Left ventricle myocardium superior (tissue), 1 donor: ENCODE data around the gene USP17L22. TPM values are rescaled to one million over a fixed set of nuclear protein-coding genes. Genes with fewer than 3 reads are reported as not detected.
"Not testable (repeated sequence)": the region's sequence is repeated elsewhere in the genome, so short reads cannot be mapped to it uniquely, and the experiment has no call there.

Experiments used
- ATAC-seq: fragments of 200-7000 bp; cut with Tn5 transposase; one replicate; pipeline ENCODE4 v1.9.1; 2020; ENCODE audit warnings: mild to moderate bottlenecking, moderate library complexity
- DNase-seq: peaks from one replicate; pipeline ENCODE4 v3.0.0-alpha.2; 2020
- intact Hi-C: fragments of 100-400 bp; cut with micrococcal nuclease; formaldehyde crosslinking; loops from one replicate; pipeline ENCODE4 v1.11.0; 2022
- long read RNA-seq: library from polyadenylated mRNA; unstranded; transcript quantifications from one replicate; pipeline ENCODE4 v2.0.0, GENCODE V29; 2021
- total RNA-seq: library from RNA; stranded (reverse); fragmentation: NEBNext Ultra II Directional; extraction: Animal tissue kit (Norgen Biotek cat#: 25700); gene quantifications from one replicate; pipeline ENCODE4 v1.2.1, GENCODE V29; 2021
- donor health status: DM: no; HTN: yes; CAD: no; lungs with severe emphysema.

The USP17L22 gene
- not detected for total RNA-seq
- long read RNA-seq, result 0 reads

DNA sequence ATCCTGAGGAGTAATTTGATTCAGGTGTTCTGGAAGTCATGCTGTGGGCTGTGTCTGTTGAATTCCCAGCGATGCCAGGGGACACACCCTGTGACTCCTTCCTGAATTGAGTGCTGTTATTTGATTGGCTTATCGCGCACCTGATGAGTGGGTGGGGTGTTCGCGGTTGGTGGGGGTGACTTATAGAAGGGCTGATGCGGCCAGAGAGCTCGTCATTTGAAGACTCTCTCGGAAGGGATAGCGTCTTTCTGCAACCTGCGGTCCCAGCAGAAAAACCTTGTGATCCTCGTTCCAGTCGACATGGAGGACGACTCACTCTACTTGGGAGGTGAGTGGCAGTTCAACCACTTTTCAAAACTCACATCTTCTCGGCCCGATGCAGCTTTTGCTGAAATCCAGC is at the start of gene USP17L22:
Gene USP17L22 (plus strand): TSS at position 301 of the 400 bp plus-strand sequence. CDS start 0 bp downstream, at position 301.
- DNase-seq, ATAC-seq, intact Hi-C loops: not testable (repeated sequence)

GRCh38 chr4:9219852-9220251 is 47.6 kb upstream of the USP17L22 start, which contains the start of gene USP17L12:
TSS of gene USP17L12 (plus strand) at chr4:9220152. CDS start at chr4:9220152, 0 bp downstream.
- intact Hi-C loops, DNase-seq, ATAC-seq: not testable (repeated sequence)

DNA sequence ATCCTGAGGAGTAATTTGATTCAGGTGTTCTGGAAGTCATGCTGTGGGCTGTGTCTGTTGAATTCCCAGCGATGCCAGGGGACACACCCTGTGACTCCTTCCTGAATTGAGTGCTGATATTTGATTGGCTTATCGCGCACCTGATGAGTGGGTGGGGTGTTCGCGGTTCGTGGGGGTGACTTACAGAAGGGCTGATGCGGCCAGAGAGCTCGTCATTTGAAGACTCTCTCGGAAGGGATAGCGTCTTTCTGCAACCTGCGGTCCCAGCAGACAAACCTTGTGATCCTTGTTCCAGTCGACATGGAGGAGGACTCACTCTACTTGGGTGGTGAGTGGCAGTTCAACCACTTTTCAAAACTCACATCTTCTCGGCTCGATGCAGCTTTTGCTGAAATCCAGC is 42.8 kb upstream of the USP17L22 start, which contains the start of gene USP17L13:
Gene USP17L13 (plus strand): TSS at position 301 of the 400 bp plus-strand sequence. CDS start 0 bp downstream, at position 301.
- DNase-seq, ATAC-seq, intact Hi-C loops: not testable (repeated sequence)

GRCh38 chr4:9230249-9230648 is 37.2 kb upstream of the USP17L22 start:
- peak; percentile 5 for DNase-seq
- intact Hi-C loops, ATAC-seq: not testable (repeated sequence)

DNA sequence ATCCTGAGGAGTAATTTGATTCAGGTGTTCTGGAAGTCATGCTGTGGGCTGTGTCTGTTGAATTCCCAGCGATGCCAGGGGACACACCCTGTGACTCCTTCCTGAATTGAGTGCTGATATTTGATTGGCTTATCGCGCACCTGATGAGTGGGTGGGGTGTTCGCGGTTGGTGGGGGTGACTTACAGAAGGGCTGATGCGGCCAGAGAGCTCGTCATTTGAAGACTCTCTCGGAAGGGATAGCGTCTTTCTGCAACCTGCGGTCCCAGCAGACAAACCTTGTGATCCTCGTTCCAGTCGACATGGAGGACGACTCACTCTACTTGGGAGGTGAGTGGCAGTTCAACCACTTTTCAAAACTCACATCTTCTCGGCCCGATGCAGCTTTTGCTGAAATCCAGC is 33.3 kb upstream of the USP17L22 start, which contains the start of gene USP17L15:
Gene USP17L15 (plus strand): TSS at position 301 of the 400 bp plus-strand sequence. CDS start 0 bp downstream, at position 301.
- DNase-seq, intact Hi-C loops, ATAC-seq: not testable (repeated sequence)

GRCh38 chr4:9238461-9238860 is 29.0 kb upstream of the USP17L22 start:
- ATAC-seq, intact Hi-C loops: not testable (repeated sequence)
- peak; percentile 20 for DNase-seq

DNA sequence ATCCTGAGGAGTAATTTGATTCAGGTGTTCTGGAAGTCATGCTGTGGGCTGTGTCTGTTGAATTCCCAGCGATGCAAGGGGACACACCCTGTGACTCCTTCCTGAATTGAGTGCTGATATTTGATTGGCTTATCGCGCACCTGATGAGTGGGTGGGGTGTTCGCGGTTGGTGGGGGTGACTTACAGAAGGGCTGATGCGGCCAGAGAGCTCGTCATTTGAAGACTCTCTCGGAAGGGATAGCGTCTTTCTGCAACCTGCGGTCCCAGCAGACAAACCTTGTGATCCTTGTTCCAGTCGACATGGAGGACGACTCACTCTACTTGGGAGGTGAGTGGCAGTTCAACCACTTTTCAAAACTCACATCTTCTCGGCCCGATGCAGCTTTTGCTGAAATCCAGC is 23.8 kb upstream of the USP17L22 start, which contains the start of gene USP17L17:
Gene USP17L17 (plus strand): TSS at position 301 of the 400 bp plus-strand sequence. CDS start 0 bp downstream, at position 301.
- ATAC-seq, DNase-seq, intact Hi-C loops: not testable (repeated sequence)

- intact Hi-C loops, DNase-seq, ATAC-seq: not testable (repeated sequence)
Observed at GRCh38 chr4:9247953-9248680, 19.3 kb upstream of the USP17L22 start, which contains the start of gene USP17L18. TSS of gene USP17L18 (plus strand) at chr4:9248630. CDS start at chr4:9248630, 0 bp downstream.

DNA sequence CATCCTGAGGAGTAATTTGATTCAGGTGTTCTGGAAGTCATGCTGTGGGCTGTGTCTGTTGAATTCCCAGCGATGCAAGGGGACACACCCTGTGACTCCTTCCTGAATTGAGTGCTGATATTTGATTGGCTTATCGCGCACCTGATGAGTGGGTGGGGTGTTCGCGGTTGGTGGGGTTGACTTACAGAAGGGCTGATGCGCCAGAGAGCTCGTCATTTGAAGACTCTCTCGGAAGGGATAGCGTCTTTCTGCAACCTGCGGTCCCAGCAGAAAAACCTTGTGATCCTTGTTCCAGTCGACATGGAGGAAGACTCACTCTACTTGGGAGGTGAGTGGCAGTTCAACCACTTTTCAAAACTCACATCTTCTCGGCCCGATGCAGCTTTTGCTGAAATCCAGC is 14.3 kb upstream of the USP17L22 start, which contains the start of gene USP17L19:
Gene USP17L19 (plus strand): TSS at position 301 of the 400 bp plus-strand sequence. CDS start 0 bp downstream, at position 301.
- ATAC-seq, intact Hi-C loops, DNase-seq: not testable (repeated sequence)

DNA sequence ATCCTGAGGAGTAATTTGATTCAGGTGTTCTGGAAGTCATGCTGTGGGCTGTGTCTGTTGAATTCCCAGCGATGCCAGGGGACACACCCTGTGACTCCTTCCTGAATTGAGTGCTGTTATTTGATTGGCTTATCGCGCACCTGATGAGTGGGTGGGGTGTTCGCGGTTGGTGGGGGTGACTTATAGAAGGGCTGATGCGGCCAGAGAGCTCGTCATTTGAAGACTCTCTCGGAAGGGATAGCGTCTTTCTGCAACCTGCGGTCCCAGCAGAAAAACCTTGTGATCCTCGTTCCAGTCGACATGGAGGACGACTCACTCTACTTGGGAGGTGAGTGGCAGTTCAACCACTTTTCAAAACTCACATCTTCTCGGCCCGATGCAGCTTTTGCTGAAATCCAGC is 9.6 kb upstream of the USP17L22 start, which contains the start of gene USP17L20:
Gene USP17L20 (plus strand): TSS at position 301 of the 400 bp plus-strand sequence. CDS start 0 bp downstream, at position 301.
- ATAC-seq, intact Hi-C loops: not testable (repeated sequence)

DNA sequence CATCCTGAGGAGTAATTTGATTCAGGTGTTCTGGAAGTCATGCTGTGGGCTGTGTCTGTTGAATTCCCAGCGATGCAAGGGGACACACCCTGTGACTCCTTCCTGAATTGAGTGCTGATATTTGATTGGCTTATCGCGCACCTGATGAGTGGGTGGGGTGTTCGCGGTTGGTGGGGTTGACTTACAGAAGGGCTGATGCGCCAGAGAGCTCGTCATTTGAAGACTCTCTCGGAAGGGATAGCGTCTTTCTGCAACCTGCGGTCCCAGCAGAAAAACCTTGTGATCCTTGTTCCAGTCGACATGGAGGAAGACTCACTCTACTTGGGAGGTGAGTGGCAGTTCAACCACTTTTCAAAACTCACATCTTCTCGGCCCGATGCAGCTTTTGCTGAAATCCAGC is 4.8 kb upstream of the USP17L22 start, which contains the start of gene USP17L21:
Gene USP17L21 (plus strand): TSS at position 301 of the 400 bp plus-strand sequence. CDS start 0 bp downstream, at position 301.
- DNase-seq, intact Hi-C loops, ATAC-seq: not testable (repeated sequence)

More for the DNA sequence above, 9.6 kb upstream of the USP17L22 start, which contains the start of gene USP17L20:
- DNase-seq, result not testable (repeated sequence)

GRCh38 chr4:9271719-9272118 is 4.3 kb downstream of the USP17L22 start:
- ATAC-seq, intact Hi-C loops: not testable (repeated sequence)
- DNase-seq, result peak; percentile 31

Other genes with a start within 250 kb of the USP17L22 start
- gene FAM90A26, start 97.2 kb upstream of the USP17L22 start, total RNA-seq, result not detected
- gene USP17L10, start 57.0 kb upstream of the USP17L22 start, total RNA-seq, result not detected
- not detected for gene USP17L11, start 52.2 kb upstream of the USP17L22 start, total RNA-seq
- gene USP17L12, start 47.5 kb upstream of the USP17L22 start, total RNA-seq, result not detected
- not detected for gene USP17L13, start 42.7 kb upstream of the USP17L22 start, total RNA-seq
- gene USP17L15, start 33.2 kb upstream of the USP17L22 start, total RNA-seq, result not detected
- gene USP17L17, start 23.7 kb upstream of the USP17L22 start, total RNA-seq, result not detected
- gene USP17L18, start 19.0 kb upstream of the USP17L22 start, total RNA-seq, result not detected
- gene USP17L19, start 14.2 kb upstream of the USP17L22 start, total RNA-seq, result not detected
- not detected for gene USP17L20, start 9.5 kb upstream of the USP17L22 start, total RNA-seq
- gene USP17L21, start 4.7 kb upstream of the USP17L22 start, total RNA-seq, result not detected
- gene USP17L24, start 57.5 kb downstream of the USP17L22 start, total RNA-seq, result not detected
- not detected for gene USP17L25, start 62.3 kb downstream of the USP17L22 start, total RNA-seq
- not detected for gene USP17L26, start 67.0 kb downstream of the USP17L22 start, total RNA-seq
- not detected for gene USP17L5, start 71.8 kb downstream of the USP17L22 start, total RNA-seq
- not detected for gene USP17L27, start 76.5 kb downstream of the USP17L22 start, total RNA-seq
- gene USP17L28, start 81.3 kb downstream of the USP17L22 start, total RNA-seq, result not detected
- not detected for gene USP17L29, start 86.0 kb downstream of the USP17L22 start, total RNA-seq
- gene USP17L30, start 95.5 kb downstream of the USP17L22 start, total RNA-seq, result not detected
- gene DEFB131A, start 176.8 kb downstream of the USP17L22 start, total RNA-seq, result not detected